Measurements from ENCODE around the gene AHCTF1.
"Not testable (repeated sequence)": the region's sequence is repeated elsewhere in the genome, so short reads cannot be mapped to it uniquely, and the experiment has no call there.

Gene AHCTF1

GRCh38 chr1:246891105-246891504 lies 40.6 kb downstream of the AHCTF1 start:
- DNase-seq (ENCODE audit: insufficient read length, low spot score) (no peak), FAIRE-seq (no peak)
- TF ChIP-seq PAX5 (IDR thresholded peaks at IDR 0.05; ENCODE audit: insufficient read depth, low read length, severe bottlenecking) = no peak
- no peak for TF ChIP-seq POLR2A (IDR thresholded peaks at IDR 0.05; ENCODE audit: low read depth, low read length)
- no peak for TF ChIP-seq SPI1 (IDR thresholded peaks at IDR 0.05; ENCODE audit: low read depth, low read length)
- TF ChIP-seq TAF1 (IDR thresholded peaks at IDR 0.05; ENCODE audit: low read depth, low read length) = no peak
- TF ChIP-seq POU2F2 (IDR thresholded peaks at IDR 0.05; ENCODE audit: low read depth, low read length) = no peak
- no peak for TF ChIP-seq POLR2AphosphoS5 (IDR thresholded peaks at IDR 0.05; ENCODE audit: low read depth, low read length)

- DNase-seq (ENCODE audit: insufficient read length, low spot score) (no peak), FAIRE-seq (no peak)
- TF ChIP-seq POLR2AphosphoS5 (IDR thresholded peaks at IDR 0.05; ENCODE audit: low read depth, low read length) (no peak), POLR2A (IDR thresholded peaks at IDR 0.05; ENCODE audit: low read depth, low read length) (no peak), POU2F2 (IDR thresholded peaks at IDR 0.05; ENCODE audit: low read depth, low read length) (no peak), PAX5 (IDR thresholded peaks at IDR 0.05; ENCODE audit: insufficient read depth, low read length, severe bottlenecking) (no peak), SPI1 (IDR thresholded peaks at IDR 0.05; ENCODE audit: low read depth, low read length) (no peak)
These were observed 43.2 kb downstream of the AHCTF1 start for GRCh38 chr1:246888522-246888921.

GRCh38 chr1:246885389-246885788 lies 46.4 kb downstream of the AHCTF1 start:
- not testable (repeated sequence) for DNase-seq (ENCODE audit: insufficient read length, low spot score); FAIRE-seq

DNA sequence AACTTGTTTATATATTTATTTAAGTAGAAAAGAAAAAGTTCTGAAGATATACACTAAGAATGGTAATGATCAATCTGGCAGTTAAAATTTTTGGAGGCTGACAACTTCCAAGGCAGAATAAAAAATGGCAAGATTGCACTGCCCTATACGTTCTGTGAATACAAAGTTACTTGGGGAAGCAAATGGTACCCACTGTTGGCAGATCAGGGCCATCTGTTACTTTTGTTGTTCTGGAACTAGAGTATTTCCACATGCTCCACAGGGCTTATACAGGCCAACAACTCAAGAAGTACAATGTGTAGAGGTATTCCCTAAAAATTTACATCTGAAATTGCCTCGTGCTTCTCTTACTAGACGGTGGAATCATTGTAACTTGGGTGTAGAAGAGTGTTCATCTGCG lies 53.2 kb downstream of the AHCTF1 start:
- DNase-seq (ENCODE audit: insufficient read length, low spot score) (no peak), FAIRE-seq (no peak)
- TF ChIP-seq POLR2AphosphoS5 (IDR thresholded peaks at IDR 0.05; ENCODE audit: low read depth, low read length) (no peak), TAF1 (IDR thresholded peaks at IDR 0.05; ENCODE audit: low read depth, low read length) (no peak), SPI1 (IDR thresholded peaks at IDR 0.05; ENCODE audit: low read depth, low read length) (no peak), PAX5 (IDR thresholded peaks at IDR 0.05; ENCODE audit: insufficient read depth, low read length, severe bottlenecking) (no peak), POLR2A (IDR thresholded peaks at IDR 0.05; ENCODE audit: low read depth, low read length) (no peak), POU2F2 (IDR thresholded peaks at IDR 0.05; ENCODE audit: low read depth, low read length) (no peak)

DNA sequence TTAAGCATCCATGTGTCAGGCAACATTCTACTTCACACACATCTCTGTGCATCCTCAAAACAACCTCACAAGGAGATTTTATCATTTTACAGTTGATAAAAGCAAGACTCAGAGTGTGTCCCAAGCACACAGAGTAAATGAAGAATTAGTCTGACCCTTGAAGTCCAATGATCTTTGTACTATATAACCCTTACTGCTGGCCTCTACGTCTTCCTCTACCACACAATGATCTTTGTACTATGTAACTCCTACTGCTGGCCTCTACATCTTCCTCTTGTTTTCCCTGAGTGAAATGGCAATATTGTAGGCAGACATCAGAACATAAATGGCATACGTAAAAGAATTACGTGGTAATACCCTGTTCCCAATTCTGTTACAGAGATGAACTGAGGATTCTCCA lies 55.3 kb downstream of the AHCTF1 start:
- FAIRE-seq (no peak), DNase-seq (ENCODE audit: insufficient read length, low spot score) (no peak)
- TF ChIP-seq SPI1 (IDR thresholded peaks at IDR 0.05; ENCODE audit: low read depth, low read length) = no peak
- TF ChIP-seq POLR2A (IDR thresholded peaks at IDR 0.05; ENCODE audit: low read depth, low read length) = no peak
- TF ChIP-seq PAX5 (IDR thresholded peaks at IDR 0.05; ENCODE audit: insufficient read depth, low read length, severe bottlenecking) = no peak
- no peak for TF ChIP-seq POLR2AphosphoS5 (IDR thresholded peaks at IDR 0.05; ENCODE audit: low read depth, low read length)
- TF ChIP-seq POU2F2 (IDR thresholded peaks at IDR 0.05; ENCODE audit: low read depth, low read length) = no peak
- TF ChIP-seq TAF1 (IDR thresholded peaks at IDR 0.05; ENCODE audit: low read depth, low read length) = no peak

DNA sequence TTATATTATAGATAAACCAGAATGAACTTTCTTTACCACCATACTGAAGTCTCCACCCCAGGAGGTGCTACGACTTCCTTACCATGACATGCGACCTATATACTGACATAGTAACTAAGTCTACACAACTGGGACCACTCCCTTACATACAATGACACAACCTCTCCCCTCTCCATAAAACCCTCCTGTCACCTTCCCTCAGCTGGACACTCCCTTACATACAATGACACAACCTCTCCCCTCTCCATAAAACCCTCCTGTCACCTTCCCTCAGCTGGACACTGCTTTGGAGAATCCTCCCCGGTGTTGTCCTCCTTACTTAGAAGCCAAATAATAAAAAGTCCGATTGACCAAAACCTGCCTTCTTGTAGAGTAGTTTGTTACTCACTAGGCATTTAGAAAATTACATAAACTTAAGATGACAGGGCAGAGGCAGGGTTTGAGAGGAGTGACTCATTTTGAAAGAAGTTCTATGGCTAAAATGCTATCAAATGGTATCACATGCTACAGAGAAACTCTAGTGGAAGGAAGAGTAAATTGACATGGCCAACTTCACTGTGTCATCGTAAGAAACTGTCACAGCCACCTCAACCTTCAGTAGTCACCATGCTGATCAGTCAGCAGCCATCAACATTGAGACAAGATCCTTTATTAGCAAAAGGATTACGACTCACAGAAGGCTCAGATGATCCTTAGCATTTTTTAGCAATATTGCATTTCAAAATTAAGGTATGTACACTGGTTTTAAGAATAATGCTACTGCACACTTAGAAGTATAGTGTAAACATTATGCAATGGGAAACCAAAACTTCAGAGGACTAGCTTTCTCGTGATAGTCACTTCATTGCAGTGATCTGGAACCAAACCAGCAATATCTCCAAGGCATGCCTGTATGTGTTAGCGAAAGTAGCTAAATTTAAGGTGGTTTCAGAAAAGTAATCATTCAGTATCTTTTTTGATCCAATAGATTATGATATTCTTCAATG lies 56.4 kb downstream of the AHCTF1 start:
- FAIRE-seq (no peak), DNase-seq (ENCODE audit: insufficient read length, low spot score) (no peak)
- TF ChIP-seq POLR2AphosphoS5 (IDR thresholded peaks at IDR 0.05; ENCODE audit: low read depth, low read length) (no peak), SPI1 (IDR thresholded peaks at IDR 0.05; ENCODE audit: low read depth, low read length) (no peak), PAX5 (IDR thresholded peaks at IDR 0.05; ENCODE audit: insufficient read depth, low read length, severe bottlenecking) (no peak), POU2F2 (IDR thresholded peaks at IDR 0.05; ENCODE audit: low read depth, low read length) (no peak), POLR2A (IDR thresholded peaks at IDR 0.05; ENCODE audit: low read depth, low read length) (no peak), TAF1 (IDR thresholded peaks at IDR 0.05; ENCODE audit: low read depth, low read length) (no peak)

- DNase-seq (ENCODE audit: insufficient read length, low spot score) (no peak), FAIRE-seq (no peak)
- TF ChIP-seq PAX5 (IDR thresholded peaks at IDR 0.05; ENCODE audit: insufficient read depth, low read length, severe bottlenecking) (no peak), POLR2A (IDR thresholded peaks at IDR 0.05; ENCODE audit: low read depth, low read length) (no peak), POLR2AphosphoS5 (IDR thresholded peaks at IDR 0.05; ENCODE audit: low read depth, low read length) (no peak), SPI1 (IDR thresholded peaks at IDR 0.05; ENCODE audit: low read depth, low read length) (no peak), TAF1 (IDR thresholded peaks at IDR 0.05; ENCODE audit: low read depth, low read length) (no peak), POU2F2 (IDR thresholded peaks at IDR 0.05; ENCODE audit: low read depth, low read length) (no peak)
These were observed 65.8 kb downstream of the AHCTF1 start for GRCh38 chr1:246865921-246866320.

GRCh38 chr1:246863791-246864190 lies 68.0 kb downstream of the AHCTF1 start:
- not testable (repeated sequence) for DNase-seq (ENCODE audit: insufficient read length, low spot score); FAIRE-seq

GRCh38 chr1:246860401-246860800 lies 71.3 kb downstream of the AHCTF1 start:
- no peak for TF ChIP-seq POLR2A (IDR thresholded peaks at IDR 0.05; ENCODE audit: low read depth, low read length)
- no peak for TF ChIP-seq TAF1 (IDR thresholded peaks at IDR 0.05; ENCODE audit: low read depth, low read length)
- no peak for TF ChIP-seq SPI1 (IDR thresholded peaks at IDR 0.05; ENCODE audit: low read depth, low read length)
- no peak for TF ChIP-seq POLR2AphosphoS5 (IDR thresholded peaks at IDR 0.05; ENCODE audit: low read depth, low read length)
- TF ChIP-seq PAX5 (IDR thresholded peaks at IDR 0.05; ENCODE audit: insufficient read depth, low read length, severe bottlenecking) = no peak
- TF ChIP-seq POU2F2 (IDR thresholded peaks at IDR 0.05; ENCODE audit: low read depth, low read length) = no peak
- DNase-seq (ENCODE audit: insufficient read length, low spot score) = no peak
- no peak for FAIRE-seq

GRCh38 chr1:246856371-246856770 lies 75.4 kb downstream of the AHCTF1 start:
- no peak for DNase-seq (ENCODE audit: insufficient read length, low spot score)
- no peak for TF ChIP-seq POU2F2 (IDR thresholded peaks at IDR 0.05; ENCODE audit: low read depth, low read length)
- TF ChIP-seq TAF1 (IDR thresholded peaks at IDR 0.05; ENCODE audit: low read depth, low read length) = no peak
- TF ChIP-seq POLR2AphosphoS5 (IDR thresholded peaks at IDR 0.05; ENCODE audit: low read depth, low read length) = no peak
- TF ChIP-seq POLR2A (IDR thresholded peaks at IDR 0.05; ENCODE audit: low read depth, low read length) = no peak
- TF ChIP-seq SPI1 (IDR thresholded peaks at IDR 0.05; ENCODE audit: low read depth, low read length) = no peak
- no peak for TF ChIP-seq PAX5 (IDR thresholded peaks at IDR 0.05; ENCODE audit: insufficient read depth, low read length, severe bottlenecking)
- no peak for FAIRE-seq

- not testable (repeated sequence) for DNase-seq (ENCODE audit: insufficient read length, low spot score)
- peak; percentile 82 for FAIRE-seq
These were observed 81.1 kb downstream of the AHCTF1 start for GRCh38 chr1:246850640-246851039.

Measured in GM12891 (cell line).